Spleen (tissue), 11 donors: ENCODE measurements around the gene SULF2. TPM values are rescaled to one million over a fixed set of nuclear protein-coding genes. Genes with fewer than 3 reads are reported as not detected.

ENCODE experiments used
- DNase-seq: peaks from one replicate; pipeline ENCODE4 v3.0.0-alpha.2; 2020
- H3K27ac ChIP-seq, 8 donors: fragments of 200-600 bp; sonication (generic) in 7 of 8; 1 replicate in 4 of 8; 2 replicates in 4 of 8; pipeline versions ENCODE4 v1.5.0 to v1.8.0; 2016 to 2021; ENCODE audit warnings: inconsistent platforms in 4 of 8, mild to moderate bottlenecking in 4 of 8, moderate library complexity in 1 of 8
- H3K27me3 ChIP-seq, 7 donors: fragments of 200-600 bp; sonication (generic) in 6 of 7; replicated peaks in 1 of 7; 1 replicate in 4 of 7; 2 replicates in 3 of 7; pipeline versions ENCODE4 v1.5.0 to v1.8.0; 2016 to 2021; ENCODE audit warnings: inconsistent platforms in 3 of 7, mild to moderate bottlenecking in 1 of 7
- H3K36me3 ChIP-seq, 6 donors: fragments of 200-600 bp; sonication (generic) in 5 of 6; 1 replicate in 4 of 6; 2 replicates in 2 of 6; pipeline versions ENCODE4 v1.5.0 to v1.8.0; 2016 to 2021; ENCODE audit warnings: inconsistent platforms in 2 of 6
- H3K4me1 ChIP-seq, 6 donors: fragments of 200-600 bp; sonication (generic) in 5 of 6; 1 replicate in 3 of 6; 2 replicates in 3 of 6; pipeline versions ENCODE4 v1.5.0 to v1.8.0; 2016 to 2021; ENCODE audit warnings: inconsistent platforms in 3 of 6
- H3K4me3 ChIP-seq, 8 donors: fragments of 200-600 bp; sonication (generic) in 7 of 8; 1 replicate in 4 of 8; 2 replicates in 4 of 8; pipeline versions ENCODE4 v1.5.0 to v1.8.0; 2016 to 2021; ENCODE audit warnings: inconsistent platforms in 4 of 8, mild to moderate bottlenecking in 4 of 8, moderate library complexity in 2 of 8
- H3K9me3 ChIP-seq, 8 donors: fragments of 200-600 bp; sonication (generic) in 7 of 8; 1 replicate in 4 of 8; 2 replicates in 4 of 8; pipeline versions ENCODE4 v1.5.0 to v1.8.0; 2016 to 2021; ENCODE audit warnings: inconsistent platforms in 4 of 8
- POLR2A ChIP-seq, 3 donors: fragments of 450-650 bp; IDR thresholded peaks; one replicate each; pipeline ENCODE4 v1.5.1; 2017; ENCODE audit warnings: antibody characterized with exemption in 3 of 3, mild to moderate bottlenecking in 1 of 3
- POLR2AphosphoS5 ChIP-seq, 3 donors: sonication (generic); formaldehyde crosslinking; IDR thresholded peaks; one replicate each; pipeline ENCODE4 v1.5.1; 2017; ENCODE audit warnings: antibody characterized with exemption in 3 of 3
- WGBS, 5 donors: extraction: QIAGEN DNeasy Blood & Tissue Kit in 3 of 5; methylation state at CpG; one replicate each; pipeline versions ENCODE4 v1.1.5 to v1.1.7; 2013 to 2018; 5-methylcytosine and 5-hydroxymethylcytosine counted together
- intact Hi-C: fragments of 100-400 bp; cut with DNase I; formaldehyde crosslinking; loops from one replicate; pipeline ENCODE4 v1.15.0; 2023; ENCODE audit warnings: low total_unique reads
- polyA plus RNA-seq, 3 donors: library from polyadenylated mRNA; stranded (reverse); fragments of 200-250 nt; gene quantifications; one replicate each; pipeline ENCODE4 v1.2.1, GENCODE V29; 2013
- total RNA-seq, 7 donors: library from RNA; depleted of rRNA in 3 of 7; stranded (reverse); fragments of >200 nt in 3 of 7; fragmentation: NEBNext Ultra II Directional in 4 of 7; extraction: Animal tissue kit (Norgen Biotek cat#: 25700) in 4 of 7; gene quantifications; one replicate each; pipeline versions ENCODE4 v1.1.0 to v1.2.1, GENCODE V29; 2016 to 2021
- TF ChIP-seq, protein P1 (sequence below), 11 experiments: fragments of 200-600 bp in 7 of 11; fragments of 450-650 bp in 4 of 11; sonication (generic) in 4 of 11; IDR thresholded peaks in 8 of 11; conservative IDR thresholded peaks in 3 of 11; 1 replicate in 7 of 11; 2 replicates in 4 of 11; pipeline versions ENCODE4 v1.4.0 to v1.8.0; 2016 to 2021; ENCODE audit warnings: antibody characterized with exemption in 11 of 11, inconsistent platforms in 4 of 11, mild to moderate bottlenecking in 1 of 11
- donor health status: healthy with polysubstance abuse.
- donor health status: DM: no; HTN: no; CAD: no; lungs with moderate emphysema.
- donor health status: DM: no; HTN: no; CAD: no.
- donor health status: Bipolar disorder and iron deficiency.
- donor health status: healthy.
- donor health status: DM: no; HTN: no; CAD: no.
- donor health status: DM: yes; HTN: yes; CAD: no.

SULF2 gene
- total and polyA plus RNA-seq, 10 donors, result 5.5 to 49.1 (median 15.7) TPM

DNA sequence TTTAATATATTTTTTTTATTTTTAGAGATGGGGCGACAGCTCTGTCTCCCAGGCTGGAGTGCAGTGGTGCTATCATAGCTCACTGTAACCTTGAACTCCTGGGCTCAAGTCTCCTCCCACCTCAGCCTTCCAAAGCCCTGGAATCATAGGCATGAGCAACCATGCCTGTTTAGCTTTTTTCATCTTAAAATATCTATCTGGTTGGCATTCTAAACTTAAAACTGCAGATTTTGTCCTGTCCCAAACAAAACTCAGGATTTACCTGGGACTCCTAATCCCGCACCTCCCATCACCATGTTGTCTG lies 124.7 kb downstream of the SULF2 start:
- TF ChIP-seq POLR2A (IDR thresholded peaks at IDR 0.05) (no peak), POLR2AphosphoS5 (IDR thresholded peaks at IDR 0.05) (no peak)
- TF ChIP-seq, protein P1, sequence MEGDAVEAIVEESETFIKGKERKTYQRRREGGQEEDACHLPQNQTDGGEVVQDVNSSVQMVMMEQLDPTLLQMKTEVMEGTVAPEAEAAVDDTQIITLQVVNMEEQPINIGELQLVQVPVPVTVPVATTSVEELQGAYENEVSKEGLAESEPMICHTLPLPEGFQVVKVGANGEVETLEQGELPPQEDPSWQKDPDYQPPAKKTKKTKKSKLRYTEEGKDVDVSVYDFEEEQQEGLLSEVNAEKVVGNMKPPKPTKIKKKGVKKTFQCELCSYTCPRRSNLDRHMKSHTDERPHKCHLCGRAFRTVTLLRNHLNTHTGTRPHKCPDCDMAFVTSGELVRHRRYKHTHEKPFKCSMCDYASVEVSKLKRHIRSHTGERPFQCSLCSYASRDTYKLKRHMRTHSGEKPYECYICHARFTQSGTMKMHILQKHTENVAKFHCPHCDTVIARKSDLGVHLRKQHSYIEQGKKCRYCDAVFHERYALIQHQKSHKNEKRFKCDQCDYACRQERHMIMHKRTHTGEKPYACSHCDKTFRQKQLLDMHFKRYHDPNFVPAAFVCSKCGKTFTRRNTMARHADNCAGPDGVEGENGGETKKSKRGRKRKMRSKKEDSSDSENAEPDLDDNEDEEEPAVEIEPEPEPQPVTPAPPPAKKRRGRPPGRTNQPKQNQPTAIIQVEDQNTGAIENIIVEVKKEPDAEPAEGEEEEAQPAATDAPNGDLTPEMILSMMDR (IDR thresholded peaks at IDR 0.05 in 8 of 11, conservative IDR thresholded peaks at IDR 0.05 in 3 of 11), result no peak
- Histone ChIP-seq H3K9me3 (no peaks in the 10 kb centered on the region), H3K27me3 (no peaks in the 10 kb centered on the region), H3K27ac (no peak overlapping the region), H3K36me3 (peaks cover 0 to 78% (median 28%) of the 10 kb centered on the region in 6 donors), H3K4me3 (no peak overlapping the region), H3K4me1 (peaks cover 0 to 12% (median 7%) of the 10 kb centered on the region in 6 donors)
- intact Hi-C loops, result loop anchor here (5.0 kb wide), 1 partner anchor 962 kb away; no protein-coding TSS in a partner anchor
- 79 to 95% (median 90%) methylated on average over 2 of the region's 2 CpGs for WGBS, 5 donors
- DNase-seq, result no peak

DNA sequence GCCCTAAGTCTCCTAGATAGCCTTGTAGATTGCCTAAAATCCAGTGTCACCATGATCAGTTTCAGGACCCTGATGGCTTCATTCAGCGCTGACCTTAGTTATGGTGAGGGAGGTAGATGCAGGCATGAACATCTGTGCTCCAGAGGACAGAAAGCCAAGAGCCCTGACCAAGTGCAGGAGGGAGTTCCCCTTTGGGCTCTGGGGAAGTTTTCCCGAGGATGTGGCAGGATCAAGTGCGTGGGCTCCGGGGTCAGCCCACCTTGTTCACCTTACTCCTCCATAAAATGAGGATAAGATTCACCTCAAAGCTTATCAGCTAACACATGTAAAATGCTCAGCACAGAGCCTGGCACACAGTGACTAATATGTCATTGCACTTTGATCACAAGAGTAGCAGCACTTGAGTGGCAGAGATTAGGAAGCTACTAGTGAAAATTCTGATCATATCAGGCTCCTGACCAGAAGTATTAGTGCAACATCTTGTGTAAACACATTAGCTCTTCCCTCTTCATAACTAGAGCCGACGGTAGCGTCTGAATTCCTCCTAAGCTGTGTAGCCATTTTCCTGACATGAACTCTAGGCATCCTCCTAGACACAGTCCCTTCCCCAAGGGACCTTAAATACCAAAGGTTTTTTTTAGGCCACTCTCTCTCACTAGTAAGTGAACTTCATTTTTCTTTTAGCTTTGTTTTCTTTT lies 125.2 kb downstream of the SULF2 start:
- Histone ChIP-seq H3K36me3 (peaks cover 0 to 83% (median 33%) of the 10 kb centered on the region in 6 donors), H3K4me3 (no peak overlapping the region), H3K9me3 (no peaks in the 10 kb centered on the region), H3K27ac (no peak overlapping the region), H3K27me3 (no peaks in the 10 kb centered on the region), H3K4me1 (peaks cover 0 to 12% (median 7%) of the 10 kb centered on the region in 6 donors)
- WGBS, 5 donors, result 77 to 90% (median 80%) methylated on average over 7 of the region's 7 CpGs
- no peak for DNase-seq
- intact Hi-C loops, result loop anchor here (5.0 kb wide), 1 partner anchor 962 kb away; no protein-coding TSS in a partner anchor
- TF ChIP-seq POLR2A (IDR thresholded peaks at IDR 0.05), result no peak
- TF ChIP-seq POLR2AphosphoS5 (IDR thresholded peaks at IDR 0.05), result peak in 1 of 3 donors; percentile 8
- TF ChIP-seq, protein P1 (IDR thresholded peaks at IDR 0.05 in 8 of 11, conservative IDR thresholded peaks at IDR 0.05 in 3 of 11), result no peak

DNA sequence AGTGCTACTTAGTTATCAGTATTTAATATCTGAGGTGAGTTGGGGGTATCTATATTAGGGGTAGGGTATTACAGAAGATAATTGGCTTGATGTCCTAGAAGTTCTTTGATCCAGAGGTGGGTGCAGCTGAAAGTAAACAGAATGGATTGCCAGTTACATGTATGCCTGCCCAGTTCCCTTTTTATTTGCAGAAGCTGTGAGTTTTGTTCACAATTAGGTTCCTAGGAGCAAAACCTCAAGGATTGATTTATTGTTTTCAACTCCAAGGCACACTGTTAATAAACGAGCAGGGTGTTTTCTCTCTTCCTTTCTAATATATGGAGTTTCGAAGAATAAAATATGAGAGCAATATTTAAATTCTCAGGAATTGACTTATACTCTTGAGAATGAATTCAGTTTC lies 129.0 kb downstream of the SULF2 start:
- Histone ChIP-seq H3K4me3 (no peak overlapping the region), H3K4me1 (no peaks in the 10 kb centered on the region), H3K27ac (no peak overlapping the region), H3K27me3 (no peaks in the 10 kb centered on the region), H3K9me3 (no peaks in the 10 kb centered on the region), H3K36me3 (peaks cover 2 to 100% (median 62%) of the 10 kb centered on the region in 6 donors)
- WGBS, 5 donors, result 43 to 64% (median 56%) methylated on average over 2 of the region's 2 CpGs
- no peak for TF ChIP-seq POLR2A (IDR thresholded peaks at IDR 0.05)
- TF ChIP-seq, protein P1 (IDR thresholded peaks at IDR 0.05 in 8 of 11, conservative IDR thresholded peaks at IDR 0.05 in 3 of 11), result no peak
- no peak for TF ChIP-seq POLR2AphosphoS5 (IDR thresholded peaks at IDR 0.05)
- intact Hi-C loops, result no loop called here
- DNase-seq, result no peak

DNA sequence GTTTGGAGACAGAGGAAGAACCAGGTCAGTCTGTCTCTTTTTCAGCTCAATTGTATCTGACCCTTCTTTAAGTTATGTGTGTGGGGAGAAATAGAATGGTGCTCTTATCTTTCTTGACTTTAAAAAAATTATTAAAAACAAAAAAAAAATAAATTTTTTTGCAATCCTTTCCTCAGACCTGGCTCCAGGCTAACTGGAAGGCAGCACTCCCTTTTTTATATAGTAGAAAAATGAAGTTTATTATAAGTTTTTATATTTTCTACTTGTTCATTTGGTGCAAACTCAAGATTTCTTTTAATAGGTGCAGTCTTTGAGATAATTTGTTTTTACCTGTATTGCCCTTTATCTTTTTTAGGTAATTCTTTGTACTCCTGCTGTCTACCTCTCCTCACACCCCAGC lies 129.6 kb downstream of the SULF2 start:
- TF ChIP-seq POLR2AphosphoS5 (IDR thresholded peaks at IDR 0.05), result no peak
- TF ChIP-seq, protein P1 (IDR thresholded peaks at IDR 0.05 in 8 of 11, conservative IDR thresholded peaks at IDR 0.05 in 3 of 11), result no peak
- no peak for TF ChIP-seq POLR2A (IDR thresholded peaks at IDR 0.05)
- Histone ChIP-seq H3K36me3 (peaks cover 5 to 100% (median 65%) of the 10 kb centered on the region in 6 donors), H3K9me3 (no peaks in the 10 kb centered on the region), H3K27ac (no peak overlapping the region), H3K4me3 (no peak overlapping the region), H3K27me3 (no peaks in the 10 kb centered on the region), H3K4me1 (no peaks in the 10 kb centered on the region)
- DNase-seq, result no peak
- intact Hi-C loops, result no loop called here
